Hematopoietic multipotent progenitor cell treated with erythropoietin and hydrocortisone succinate and interleukin-3 and kit ligand, for 6 days (in vitro differentiated cells): Measurements from ENCODE around the gene TSGA10IP.

ENCODE experiments used
- DNase-seq: peaks from one replicate; pipeline ENCODE4 v3.0.0-alpha.2; 2015

Gene TSGA10IP

GRCh38 chr11:65918211-65919140 is 26.8 kb upstream of the TSGA10IP start, which contains the start of gene C11orf68:
C11orf68 (minus strand) TSS chr11:65919062; CDS start chr11:65919031, 31 bp downstream.
- peak; percentile 61 for DNase-seq

- peak; percentile 99 for DNase-seq
These were observed 26.1 kb upstream of the TSGA10IP start, which contains the start of gene DRAP1 for GRCh38 chr11:65919141-65919572. DRAP1 (plus strand) TSS chr11:65919426; CDS start chr11:65919502, 76 bp downstream.

- peak; percentile 63 for DNase-seq
These were observed 25.5 kb upstream of the TSGA10IP start for GRCh38 chr11:65919573-65920371.

- no peak for DNase-seq
These were observed 24.9 kb upstream of the TSGA10IP start for GRCh38 chr11:65920372-65920802.

GRCh38 chr11:65921033-65921555 is 24.2 kb upstream of the TSGA10IP start:
- DNase-seq = no peak

GRCh38 chr11:65921876-65922275 is 23.4 kb upstream of the TSGA10IP start:
- DNase-seq = no peak

GRCh38 chr11:65922565-65922964 is 22.7 kb upstream of the TSGA10IP start:
- DNase-seq = no peak

GRCh38 chr11:65925397-65925796 is 19.9 kb upstream of the TSGA10IP start:
- DNase-seq = no peak

GRCh38 chr11:65927904-65928397 is 17.3 kb upstream of the TSGA10IP start:
- DNase-seq = peak; percentile 97

- DNase-seq = peak; percentile 76
These were observed 16.6 kb upstream of the TSGA10IP start for GRCh38 chr11:65928667-65929066.

- no peak for DNase-seq
These were observed 13.3 kb upstream of the TSGA10IP start for GRCh38 chr11:65931773-65932557.

GRCh38 chr11:65932558-65932919 is 12.7 kb upstream of the TSGA10IP start:
- DNase-seq = peak; percentile 61

GRCh38 chr11:65934014-65934413 is 11.3 kb upstream of the TSGA10IP start:
- DNase-seq = peak; percentile 98

GRCh38 chr11:65937766-65938165 is 7.5 kb upstream of the TSGA10IP start:
- no peak for DNase-seq

GRCh38 chr11:65941720-65942310 is 3.5 kb upstream of the TSGA10IP start:
- no peak for DNase-seq

GRCh38 chr11:65942531-65942930 is 2.7 kb upstream of the TSGA10IP start:
- no peak for DNase-seq

- no peak for DNase-seq
These were observed 1.1 kb upstream of the TSGA10IP start for GRCh38 chr11:65944191-65944590.

- no peak for DNase-seq
These were observed 513 bp upstream of the TSGA10IP start for GRCh38 chr11:65944767-65945166.

GRCh38 chr11:65945941-65946558 is 770 bp downstream of the TSGA10IP start:
- no peak for DNase-seq

- DNase-seq = no peak
These were observed 1.4 kb downstream of the TSGA10IP start for GRCh38 chr11:65946655-65947054.

GRCh38 chr11:65947133-65947532 is 1.9 kb downstream of the TSGA10IP start:
- no peak for DNase-seq
